Measurements from ENCODE around the gene AK8. TPM values are rescaled to one million over a fixed set of nuclear protein-coding genes. Genes with fewer than 3 reads are reported as not detected.

Gene AK8
- total RNA-seq, 4 donors from 2014 or later = 0.61 to 1.9 TPM; not detected in 2

GRCh38 chr9:132729235-132729890, 148.7 kb downstream of the AK8 start:
- no peak for TF ChIP-seq CTCF (IDR thresholded peaks at IDR 0.05)
- TF ChIP-seq POLR2A (IDR thresholded peaks at IDR 0.05) = no peak
- no peaks in the 10 kb centered on the region for H3K27me3 ChIP-seq
- no peak overlapping the region for H3K27ac ChIP-seq
- no peaks in the 10 kb centered on the region for H3K9me3 ChIP-seq
- H3K4me1 ChIP-seq = no peaks in the 10 kb centered on the region
- DNase-seq = no peak
- no peak overlapping the region for H3K4me3 ChIP-seq
- H3K36me3 ChIP-seq = no peaks in the 10 kb centered on the region
- intact Hi-C loops (cut with DNase I; ENCODE audit: low total_unique reads) = no loop called here

GRCh38 chr9:132728497-132728896, 149.6 kb downstream of the AK8 start:
- no peaks in the 10 kb centered on the region for H3K27me3 ChIP-seq
- no peak overlapping the region for H3K27ac ChIP-seq
- intact Hi-C loops (cut with DNase I; ENCODE audit: low total_unique reads) = no loop called here
- no peaks in the 10 kb centered on the region for H3K9me3 ChIP-seq
- H3K4me1 ChIP-seq = no peaks in the 10 kb centered on the region
- DNase-seq = no peak
- H3K36me3 ChIP-seq = no peaks in the 10 kb centered on the region
- H3K4me3 ChIP-seq = no peak overlapping the region
- TF ChIP-seq POLR2A (IDR thresholded peaks at IDR 0.05) (no peak), CTCF (IDR thresholded peaks at IDR 0.05) (no peak)

- no peak for DNase-seq
- no peaks in the 10 kb centered on the region for H3K27me3 ChIP-seq
- TF ChIP-seq CTCF (IDR thresholded peaks at IDR 0.05) (no peak), POLR2A (IDR thresholded peaks at IDR 0.05) (no peak)
- H3K27ac ChIP-seq = no peak overlapping the region
- intact Hi-C loops (cut with DNase I; ENCODE audit: low total_unique reads) = no loop called here
- no peak overlapping the region for H3K4me3 ChIP-seq
- no peaks in the 10 kb centered on the region for H3K4me1 ChIP-seq
- no peaks in the 10 kb centered on the region for H3K36me3 ChIP-seq
- no peaks in the 10 kb centered on the region for H3K9me3 ChIP-seq
Measured at GRCh38 chr9:132728071-132728470, 150.0 kb downstream of the AK8 start.

- no peak overlapping the region for H3K27ac ChIP-seq
- TF ChIP-seq POLR2A (IDR thresholded peaks at IDR 0.05) (no peak), CTCF (IDR thresholded peaks at IDR 0.05) (no peak)
- H3K4me3 ChIP-seq = no peak overlapping the region
- H3K9me3 ChIP-seq = no peaks in the 10 kb centered on the region
- H3K36me3 ChIP-seq = no peaks in the 10 kb centered on the region
- intact Hi-C loops (cut with DNase I; ENCODE audit: low total_unique reads) = no loop called here
- H3K27me3 ChIP-seq = no peaks in the 10 kb centered on the region
- no peak for DNase-seq
- no peaks in the 10 kb centered on the region for H3K4me1 ChIP-seq
Measured at GRCh38 chr9:132726576-132727130, 151.4 kb downstream of the AK8 start.

GRCh38 chr9:132725306-132725705, 152.8 kb downstream of the AK8 start:
- no peak overlapping the region for H3K4me3 ChIP-seq
- H3K27me3 ChIP-seq = no peaks in the 10 kb centered on the region
- TF ChIP-seq POLR2A (IDR thresholded peaks at IDR 0.05) (no peak), CTCF (IDR thresholded peaks at IDR 0.05) (no peak)
- no peak overlapping the region for H3K27ac ChIP-seq
- no peaks in the 10 kb centered on the region for H3K9me3 ChIP-seq
- intact Hi-C loops (cut with DNase I; ENCODE audit: low total_unique reads) = no loop called here
- no peaks in the 10 kb centered on the region for H3K4me1 ChIP-seq
- DNase-seq = no peak
- no peaks in the 10 kb centered on the region for H3K36me3 ChIP-seq
